Spleen (tissue), 11 donors: Measurements from ENCODE around the gene MRPL23. TPM values are rescaled to one million over a fixed set of nuclear protein-coding genes. Genes with fewer than 3 reads are reported as not detected.
"Not testable (repeated sequence)": the region's sequence is repeated elsewhere in the genome, so short reads cannot be mapped to it uniquely, and the experiment has no call there.

Experiments
- DNase-seq: peaks from one replicate; pipeline ENCODE4 v3.0.0-alpha.2; 2020
- H3K27ac ChIP-seq, 8 donors: fragments of 200-600 bp; sonication (generic) in 7 of 8; 1 replicate in 4 of 8; 2 replicates in 4 of 8; pipeline versions ENCODE4 v1.5.0 to v1.8.0; 2016 to 2021; ENCODE audit warnings: inconsistent platforms in 4 of 8, mild to moderate bottlenecking in 4 of 8, moderate library complexity in 1 of 8
- H3K27me3 ChIP-seq, 7 donors: fragments of 200-600 bp; sonication (generic) in 6 of 7; replicated peaks in 1 of 7; 1 replicate in 4 of 7; 2 replicates in 3 of 7; pipeline versions ENCODE4 v1.5.0 to v1.8.0; 2016 to 2021; ENCODE audit warnings: inconsistent platforms in 3 of 7, mild to moderate bottlenecking in 1 of 7
- H3K36me3 ChIP-seq, 6 donors: fragments of 200-600 bp; sonication (generic) in 5 of 6; 1 replicate in 4 of 6; 2 replicates in 2 of 6; pipeline versions ENCODE4 v1.5.0 to v1.8.0; 2016 to 2021; ENCODE audit warnings: inconsistent platforms in 2 of 6
- H3K4me1 ChIP-seq, 6 donors: fragments of 200-600 bp; sonication (generic) in 5 of 6; 1 replicate in 3 of 6; 2 replicates in 3 of 6; pipeline versions ENCODE4 v1.5.0 to v1.8.0; 2016 to 2021; ENCODE audit warnings: inconsistent platforms in 3 of 6
- H3K4me3 ChIP-seq, 8 donors: fragments of 200-600 bp; sonication (generic) in 7 of 8; 1 replicate in 4 of 8; 2 replicates in 4 of 8; pipeline versions ENCODE4 v1.5.0 to v1.8.0; 2016 to 2021; ENCODE audit warnings: inconsistent platforms in 4 of 8, mild to moderate bottlenecking in 4 of 8, moderate library complexity in 2 of 8
- H3K9me3 ChIP-seq, 8 donors: fragments of 200-600 bp; sonication (generic) in 7 of 8; 1 replicate in 4 of 8; 2 replicates in 4 of 8; pipeline versions ENCODE4 v1.5.0 to v1.8.0; 2016 to 2021; ENCODE audit warnings: inconsistent platforms in 4 of 8
- POLR2A ChIP-seq, 3 donors: fragments of 450-650 bp; IDR thresholded peaks; one replicate each; pipeline ENCODE4 v1.5.1; 2017; ENCODE audit warnings: antibody characterized with exemption in 3 of 3, mild to moderate bottlenecking in 1 of 3
- POLR2AphosphoS5 ChIP-seq, 3 donors: sonication (generic); formaldehyde crosslinking; IDR thresholded peaks; one replicate each; pipeline ENCODE4 v1.5.1; 2017; ENCODE audit warnings: antibody characterized with exemption in 3 of 3
- WGBS, 5 donors: extraction: QIAGEN DNeasy Blood & Tissue Kit in 3 of 5; methylation state at CpG; one replicate each; pipeline versions ENCODE4 v1.1.5 to v1.1.7; 2013 to 2018; 5-methylcytosine and 5-hydroxymethylcytosine counted together
- intact Hi-C: fragments of 100-400 bp; cut with DNase I; formaldehyde crosslinking; loops from one replicate; pipeline ENCODE4 v1.15.0; 2023; ENCODE audit warnings: low total_unique reads
- polyA plus RNA-seq, 3 donors: library from polyadenylated mRNA; stranded (reverse); fragments of 200-250 nt; gene quantifications; one replicate each; pipeline ENCODE4 v1.2.1, GENCODE V29; 2013
- total RNA-seq, 7 donors: library from RNA; depleted of rRNA in 3 of 7; stranded (reverse); fragments of >200 nt in 3 of 7; fragmentation: NEBNext Ultra II Directional in 4 of 7; extraction: Animal tissue kit (Norgen Biotek cat#: 25700) in 4 of 7; gene quantifications; one replicate each; pipeline versions ENCODE4 v1.1.0 to v1.2.1, GENCODE V29; 2016 to 2021
- TF ChIP-seq, protein P1 (sequence below), 11 experiments: fragments of 200-600 bp in 7 of 11; fragments of 450-650 bp in 4 of 11; sonication (generic) in 4 of 11; IDR thresholded peaks in 8 of 11; conservative IDR thresholded peaks in 3 of 11; 1 replicate in 7 of 11; 2 replicates in 4 of 11; pipeline versions ENCODE4 v1.4.0 to v1.8.0; 2016 to 2021; ENCODE audit warnings: antibody characterized with exemption in 11 of 11, inconsistent platforms in 4 of 11, mild to moderate bottlenecking in 1 of 11
- donor health status: healthy with polysubstance abuse.
- donor health status: DM: no; HTN: no; CAD: no; lungs with moderate emphysema.
- donor health status: DM: no; HTN: no; CAD: no.
- donor health status: Bipolar disorder and iron deficiency.
- donor health status: healthy.
- donor health status: DM: no; HTN: no; CAD: no.
- donor health status: DM: yes; HTN: yes; CAD: no.

MRPL23 gene
- total and polyA plus RNA-seq, 10 donors = 32.5 to 160 (median 54.0) TPM

DNA sequence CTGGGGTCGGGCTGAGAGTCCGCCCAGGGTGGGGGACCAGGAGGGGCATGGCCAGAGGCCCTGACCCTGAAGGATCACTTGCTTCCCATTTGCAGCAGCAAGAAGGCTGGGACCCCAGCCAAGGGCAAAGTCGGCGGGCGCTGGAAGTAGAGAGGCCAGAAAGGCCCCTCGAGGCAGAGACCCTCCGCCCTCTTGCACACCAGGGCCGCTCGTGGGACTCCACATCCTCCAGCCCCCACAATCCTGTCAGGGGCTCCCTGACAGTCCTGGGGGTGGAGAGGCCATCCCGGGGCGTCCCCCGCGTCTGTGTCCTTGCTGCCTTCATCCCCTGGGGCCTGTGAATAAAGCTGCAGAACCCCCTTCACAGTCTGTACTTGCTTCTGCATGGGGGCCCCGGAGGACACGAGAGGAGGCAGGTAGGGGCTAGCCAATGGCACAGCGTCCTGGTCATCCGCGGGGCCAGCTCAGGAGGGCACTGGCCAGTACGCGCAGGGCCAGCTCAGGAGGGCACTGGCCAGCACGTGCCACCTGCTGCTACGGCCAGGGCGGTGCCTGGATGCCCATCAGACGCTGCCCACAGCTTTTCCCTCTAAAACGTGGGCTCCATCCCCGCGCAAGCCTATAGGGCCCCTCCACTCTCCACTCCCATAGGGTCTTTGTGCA is 8.7 kb upstream of the MRPL23 start:
- intact Hi-C loops = no loop called here
- H3K4me1 ChIP-seq = peaks cover 0 to 9% (median 6%) of the 10 kb centered on the region in 6 donors
- H3K4me3 ChIP-seq = no peak overlapping the region
- no peaks in the 10 kb centered on the region for H3K9me3 ChIP-seq
- TF ChIP-seq, protein P1, sequence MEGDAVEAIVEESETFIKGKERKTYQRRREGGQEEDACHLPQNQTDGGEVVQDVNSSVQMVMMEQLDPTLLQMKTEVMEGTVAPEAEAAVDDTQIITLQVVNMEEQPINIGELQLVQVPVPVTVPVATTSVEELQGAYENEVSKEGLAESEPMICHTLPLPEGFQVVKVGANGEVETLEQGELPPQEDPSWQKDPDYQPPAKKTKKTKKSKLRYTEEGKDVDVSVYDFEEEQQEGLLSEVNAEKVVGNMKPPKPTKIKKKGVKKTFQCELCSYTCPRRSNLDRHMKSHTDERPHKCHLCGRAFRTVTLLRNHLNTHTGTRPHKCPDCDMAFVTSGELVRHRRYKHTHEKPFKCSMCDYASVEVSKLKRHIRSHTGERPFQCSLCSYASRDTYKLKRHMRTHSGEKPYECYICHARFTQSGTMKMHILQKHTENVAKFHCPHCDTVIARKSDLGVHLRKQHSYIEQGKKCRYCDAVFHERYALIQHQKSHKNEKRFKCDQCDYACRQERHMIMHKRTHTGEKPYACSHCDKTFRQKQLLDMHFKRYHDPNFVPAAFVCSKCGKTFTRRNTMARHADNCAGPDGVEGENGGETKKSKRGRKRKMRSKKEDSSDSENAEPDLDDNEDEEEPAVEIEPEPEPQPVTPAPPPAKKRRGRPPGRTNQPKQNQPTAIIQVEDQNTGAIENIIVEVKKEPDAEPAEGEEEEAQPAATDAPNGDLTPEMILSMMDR (IDR thresholded peaks at IDR 0.05 in 8 of 11, conservative IDR thresholded peaks at IDR 0.05 in 3 of 11) = no peak
- no peak for TF ChIP-seq POLR2AphosphoS5 (IDR thresholded peaks at IDR 0.05)
- TF ChIP-seq POLR2A (IDR thresholded peaks at IDR 0.05) = no peak
- H3K27ac ChIP-seq = no peak overlapping the region
- H3K27me3 ChIP-seq = peaks cover 0 to 19% (median 0%) of the 10 kb centered on the region in 7 donors
- 80 to 86% (median 81%) methylated on average over 15 to 27 of the region's 27 CpGs for WGBS, 5 donors
- DNase-seq = peak; percentile 67
- no peaks in the 10 kb centered on the region for H3K36me3 ChIP-seq

GRCh38 chr11:1939006-1939625 is 8.0 kb upstream of the MRPL23 start:
- peaks cover 0 to 19% (median 0%) of the 10 kb centered on the region in 7 donors for H3K27me3 ChIP-seq
- no peaks in the 10 kb centered on the region for H3K36me3 ChIP-seq
- H3K27ac ChIP-seq = no peak overlapping the region
- H3K4me3 ChIP-seq = no peak overlapping the region
- peak; percentile 39 for DNase-seq
- peaks cover 0 to 9% (median 6%) of the 10 kb centered on the region in 6 donors for H3K4me1 ChIP-seq
- intact Hi-C loops = no loop called here
- 18 to 23% (median 20%) methylated on average over 22 to 23 of the region's 23 CpGs for WGBS, 5 donors
- H3K9me3 ChIP-seq = no peaks in the 10 kb centered on the region
- TF ChIP-seq POLR2AphosphoS5 (IDR thresholded peaks at IDR 0.05) = no peak
- no peak for TF ChIP-seq POLR2A (IDR thresholded peaks at IDR 0.05)
- TF ChIP-seq, protein P1 (IDR thresholded peaks at IDR 0.05 in 8 of 11, conservative IDR thresholded peaks at IDR 0.05 in 3 of 11) = no peak

DNA sequence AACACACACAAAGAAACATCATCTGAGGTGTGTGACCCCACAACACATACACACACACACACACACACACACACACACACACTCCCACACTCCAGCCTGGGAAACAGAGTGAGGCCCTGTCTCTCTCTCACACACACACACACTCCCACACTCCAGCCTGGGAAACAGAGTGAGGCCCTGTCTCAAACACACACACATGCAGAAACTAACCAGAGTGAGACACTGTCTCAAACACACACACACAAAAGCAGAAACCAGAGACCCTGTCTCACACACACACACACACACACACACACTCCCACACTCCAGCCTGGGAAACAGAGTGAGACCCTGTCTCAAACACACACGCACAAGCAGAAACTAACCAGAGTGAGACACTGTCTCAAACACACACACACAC is 7.3 kb upstream of the MRPL23 start:
- H3K36me3 ChIP-seq, H3K27ac ChIP-seq, H3K4me1 ChIP-seq, intact Hi-C loops, H3K9me3 ChIP-seq, H3K4me3 ChIP-seq: not testable (repeated sequence)
- H3K27me3 ChIP-seq = peaks cover 0 to 19% (median 0%) of the 10 kb centered on the region in 7 donors
- 80 to 92% (median 87%) methylated on average over 1 of the region's 1 CpG for WGBS, 5 donors
- peak; percentile 41 for DNase-seq

- Histone ChIP-seq H3K4me1 (peaks cover 0 to 9% (median 6%) of the 10 kb centered on the region in 6 donors), H3K36me3 (no peaks in the 10 kb centered on the region), H3K4me3 (no peak overlapping the region), H3K27ac (no peak overlapping the region), H3K9me3 (no peaks in the 10 kb centered on the region), H3K27me3 (peaks cover 0 to 16% (median 0%) of the 10 kb centered on the region in 7 donors)
- 80 to 94% (median 91%) methylated on average over 9 to 10 of the region's 10 CpGs for WGBS, 5 donors
- DNase-seq = peak; percentile 50
- intact Hi-C loops = no loop called here
- TF ChIP-seq POLR2AphosphoS5 (IDR thresholded peaks at IDR 0.05) (no peak), POLR2A (IDR thresholded peaks at IDR 0.05) (no peak)
- TF ChIP-seq, protein P1 (IDR thresholded peaks at IDR 0.05 in 8 of 11, conservative IDR thresholded peaks at IDR 0.05 in 3 of 11) = no peak
Observed at GRCh38 chr11:1942558-1943260, 4.4 kb upstream of the MRPL23 start.
